Activated CD8-positive, alpha-beta memory T cell treated with anti-CD3 and anti-CD28 coated beads for 24 hours (primary cell): ENCODE measurements around the gene SNRNP25.

Experiments
- DNase-seq: peaks from one replicate; pipeline ENCODE4 v3.0.0-alpha.2; 2020

SNRNP25 gene

DNA sequence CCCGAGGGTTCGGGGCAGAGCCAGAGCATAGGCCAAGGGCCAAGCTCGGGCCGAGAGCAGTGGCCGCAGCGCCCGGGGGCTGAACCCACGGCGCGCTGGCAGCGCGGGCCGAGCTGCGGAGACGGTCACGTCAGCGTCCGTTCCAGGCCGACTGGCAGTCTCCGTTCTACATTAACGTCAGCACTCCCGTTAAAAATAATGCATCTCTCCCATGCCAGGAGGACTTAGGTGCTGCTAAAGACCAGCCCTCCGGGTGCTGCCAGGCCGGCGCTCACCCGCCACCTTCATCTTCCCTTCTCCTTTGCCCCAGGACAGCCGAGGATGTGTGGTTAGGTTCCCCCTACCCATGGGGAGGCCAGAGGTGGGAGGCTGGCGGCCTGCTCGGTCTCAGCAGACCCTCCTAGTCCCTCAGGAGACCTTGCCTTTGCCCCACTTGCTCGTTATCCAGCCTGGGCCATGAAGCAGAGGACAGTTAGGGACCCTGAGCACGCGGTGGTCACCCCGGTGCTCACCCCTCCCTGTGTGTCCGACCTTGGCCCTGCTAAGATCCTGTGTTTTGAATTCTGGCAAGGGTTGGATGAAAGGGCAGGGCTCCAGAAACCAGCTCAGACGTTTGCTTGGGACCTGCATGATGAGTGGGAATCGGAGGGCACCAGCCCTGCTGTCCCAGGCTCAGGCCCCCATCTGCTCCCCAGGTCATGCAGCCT is 25.0 kb downstream of the SNRNP25 start:
- DNase-seq: no peak

DNA sequence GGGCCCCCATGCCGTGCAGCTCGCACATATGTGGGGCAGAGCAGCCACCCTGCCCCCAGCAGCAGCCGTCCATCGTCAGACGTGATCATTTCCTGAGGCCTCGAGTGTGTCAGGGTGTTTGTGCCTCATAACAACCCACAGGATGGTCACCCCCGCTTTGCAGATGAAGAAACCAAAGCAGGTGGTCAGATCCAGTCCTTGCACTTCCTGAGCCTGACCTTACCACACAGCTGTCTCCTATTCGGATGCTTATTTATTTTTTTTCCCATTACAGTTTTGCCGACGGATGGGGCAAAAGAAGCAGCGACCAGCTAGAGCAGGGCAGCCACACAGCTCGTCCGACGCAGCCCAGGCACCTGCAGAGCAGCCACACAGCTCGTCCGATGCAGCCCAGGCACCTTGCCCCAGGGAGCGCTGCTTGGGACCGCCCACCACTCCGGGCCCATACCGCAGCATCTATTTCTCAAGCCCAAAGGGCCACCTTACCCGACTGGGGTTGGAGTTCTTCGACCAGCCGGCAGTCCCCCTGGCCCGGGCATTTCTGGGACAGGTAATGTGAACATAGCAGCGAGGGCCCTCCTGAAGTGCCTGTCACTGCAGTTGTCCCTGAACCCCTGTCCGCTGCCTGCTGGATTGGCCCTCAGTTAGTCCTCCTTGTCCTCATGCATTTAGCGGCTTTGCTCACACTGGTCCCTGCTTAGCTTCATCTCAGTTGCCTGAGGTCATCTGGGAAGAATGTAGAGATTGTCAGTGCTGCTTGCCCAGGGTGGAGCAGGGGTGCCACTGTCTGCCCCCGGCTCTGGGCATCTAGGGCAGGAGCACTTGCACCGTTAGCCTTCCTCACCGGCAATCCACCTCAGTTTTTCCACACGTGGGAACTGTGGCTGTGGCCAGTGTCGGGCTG is 25.8 kb downstream of the SNRNP25 start:
- DNase-seq: no peak

DNA sequence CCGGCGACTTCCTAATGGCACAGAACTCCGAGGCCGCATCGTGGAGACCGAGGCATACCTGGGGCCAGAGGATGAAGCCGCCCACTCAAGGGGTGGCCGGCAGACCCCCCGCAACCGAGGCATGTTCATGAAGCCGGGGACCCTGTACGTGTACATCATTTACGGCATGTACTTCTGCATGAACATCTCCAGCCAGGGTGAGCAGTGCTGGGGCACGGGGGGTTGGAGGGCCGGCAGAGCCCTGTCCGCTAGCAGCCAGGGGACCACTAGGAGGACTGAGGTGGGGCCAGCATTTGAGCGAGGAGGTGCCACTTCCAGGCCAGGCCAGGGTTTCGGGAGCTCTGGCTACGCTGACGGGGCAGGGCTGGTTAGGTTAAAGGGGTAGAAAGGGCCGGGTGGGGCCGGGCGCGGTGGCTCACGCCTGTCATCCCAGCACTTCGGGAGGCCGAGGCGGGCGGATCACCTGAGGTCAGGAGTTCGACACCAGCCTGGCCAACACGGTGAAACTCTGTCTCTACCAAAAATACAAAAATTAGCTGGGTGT is 29.5 kb downstream of the SNRNP25 start:
- DNase-seq: no peak

DNA sequence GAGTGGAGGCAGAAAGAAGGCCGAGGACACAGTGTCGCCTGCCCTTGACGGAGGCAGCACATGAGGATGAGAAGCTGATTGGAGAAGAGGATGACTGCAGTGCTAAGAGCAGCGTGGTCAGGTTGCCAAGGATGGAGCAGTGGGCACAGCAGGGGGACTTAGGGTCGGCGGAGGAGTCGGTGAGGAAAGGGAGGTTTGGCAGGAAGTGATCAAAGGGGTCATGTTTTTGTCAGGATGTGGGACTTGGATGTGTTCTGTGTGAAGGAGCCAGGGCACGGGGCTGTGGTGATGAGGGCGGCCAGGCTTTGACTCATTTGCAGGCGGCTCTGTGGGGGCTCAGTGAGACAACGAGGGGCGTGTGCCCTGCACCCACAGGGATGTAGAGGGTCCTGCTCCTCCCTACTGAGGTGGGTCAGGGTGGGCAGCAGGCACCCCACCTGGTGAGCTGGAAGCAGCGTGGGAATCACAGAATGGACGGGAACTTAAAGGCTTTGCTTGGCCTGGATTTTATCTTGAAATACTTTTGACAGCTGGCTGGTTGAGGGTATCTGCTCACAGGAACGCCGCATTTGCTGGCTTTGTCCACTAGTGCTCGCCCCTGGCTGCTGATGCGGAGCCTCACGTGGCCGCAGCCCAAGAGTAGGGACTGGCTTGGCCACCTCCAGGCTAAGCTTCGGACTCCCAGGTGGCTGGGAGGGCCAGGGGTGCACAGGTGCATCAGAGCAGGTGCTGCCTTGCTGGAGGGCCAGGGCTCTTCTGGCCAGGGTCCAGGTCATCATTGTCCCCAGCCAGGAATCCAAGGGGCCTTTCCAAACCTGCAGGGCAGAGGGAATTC is 30.4 kb downstream of the SNRNP25 start:
- no peak for DNase-seq

DNA sequence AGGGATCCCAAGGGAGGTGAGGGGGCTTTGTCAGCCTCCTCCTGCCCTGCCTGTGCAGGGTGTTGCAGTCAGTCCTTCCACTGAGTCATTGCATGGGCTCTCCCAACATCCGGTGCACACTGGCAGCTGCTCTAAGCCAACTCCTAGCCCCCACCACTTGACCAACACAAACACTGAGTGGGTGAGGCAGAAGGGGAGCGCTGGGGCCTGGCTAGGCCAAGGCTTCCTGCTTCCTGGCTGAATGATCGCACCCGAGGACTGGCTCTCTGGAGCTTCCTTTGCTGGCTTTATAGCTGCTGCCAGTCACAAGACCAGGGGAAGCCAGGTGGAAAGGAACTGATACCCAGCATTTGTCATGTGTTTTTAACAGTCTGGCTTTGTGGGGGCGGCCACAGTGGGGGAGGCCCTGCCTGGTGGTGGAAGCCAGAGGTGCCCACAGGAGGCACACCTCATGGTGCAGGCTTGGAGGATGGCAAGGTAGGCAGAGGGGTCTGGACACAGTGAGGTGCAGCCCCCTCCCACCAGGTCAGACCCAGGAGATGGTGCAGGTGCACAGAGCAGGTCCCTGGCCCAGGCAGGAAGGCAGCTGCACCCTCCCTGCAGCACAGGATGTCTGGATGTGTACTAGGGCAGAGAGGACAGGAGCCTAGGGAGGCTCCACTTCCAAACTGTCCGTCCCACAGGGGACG is 31.2 kb downstream of the SNRNP25 start:
- DNase-seq: peak; percentile 85

DNA sequence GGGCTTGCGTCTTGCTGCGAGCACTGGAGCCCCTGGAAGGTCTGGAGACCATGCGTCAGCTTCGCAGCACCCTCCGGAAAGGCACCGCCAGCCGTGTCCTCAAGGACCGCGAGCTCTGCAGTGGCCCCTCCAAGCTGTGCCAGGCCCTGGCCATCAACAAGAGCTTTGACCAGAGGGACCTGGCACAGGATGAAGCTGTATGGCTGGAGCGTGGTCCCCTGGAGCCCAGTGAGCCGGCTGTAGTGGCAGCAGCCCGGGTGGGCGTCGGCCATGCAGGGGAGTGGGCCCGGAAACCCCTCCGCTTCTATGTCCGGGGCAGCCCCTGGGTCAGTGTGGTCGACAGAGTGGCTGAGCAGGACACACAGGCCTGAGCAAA is 31.8 kb downstream of the SNRNP25 start:
- DNase-seq: no peak

DNA sequence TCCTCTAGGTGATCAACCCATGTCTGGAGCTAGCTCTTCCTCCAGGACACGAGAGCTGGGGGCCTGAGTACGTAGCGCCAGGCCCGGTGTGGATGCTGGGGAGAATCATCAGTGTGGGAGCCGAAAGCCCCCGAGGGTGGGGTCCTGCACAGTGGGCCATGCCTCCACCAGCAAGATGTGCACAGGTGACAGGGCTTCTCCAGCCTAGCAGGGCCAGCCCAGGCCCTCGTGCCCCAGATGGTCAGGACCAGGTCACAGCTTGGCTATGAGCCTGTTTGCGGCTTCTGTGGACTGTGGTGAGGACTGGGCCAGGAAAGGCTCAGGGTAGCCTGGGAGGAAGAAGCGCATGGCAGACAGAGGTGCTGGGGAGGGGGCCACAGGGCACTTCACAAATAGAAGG is 32.2 kb downstream of the SNRNP25 start:
- no peak for DNase-seq

DNA sequence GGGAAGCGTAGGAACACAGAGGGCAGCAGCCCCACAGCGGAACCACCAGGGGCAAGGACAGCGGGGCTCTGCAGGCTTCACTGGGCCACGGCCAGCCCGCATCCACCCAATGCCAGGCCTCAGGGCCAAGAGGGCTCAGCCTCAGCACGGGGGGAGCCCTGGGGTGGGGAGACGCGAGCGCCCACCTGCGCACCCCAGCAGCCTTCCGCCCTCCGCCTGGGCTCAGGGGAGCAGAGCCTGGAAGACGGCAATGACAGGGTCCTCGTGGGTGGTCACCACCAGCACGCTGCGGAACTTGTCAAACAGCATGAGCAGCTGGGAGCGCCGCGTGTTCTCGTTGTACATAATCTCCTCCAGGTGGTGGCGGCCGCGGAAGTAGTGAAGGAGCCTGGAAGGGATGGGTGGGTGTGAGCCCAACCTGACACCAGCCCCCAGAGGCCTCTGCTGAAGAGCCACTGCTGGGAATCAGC is 32.9 kb downstream of the SNRNP25 start:
- no peak for DNase-seq

DNA sequence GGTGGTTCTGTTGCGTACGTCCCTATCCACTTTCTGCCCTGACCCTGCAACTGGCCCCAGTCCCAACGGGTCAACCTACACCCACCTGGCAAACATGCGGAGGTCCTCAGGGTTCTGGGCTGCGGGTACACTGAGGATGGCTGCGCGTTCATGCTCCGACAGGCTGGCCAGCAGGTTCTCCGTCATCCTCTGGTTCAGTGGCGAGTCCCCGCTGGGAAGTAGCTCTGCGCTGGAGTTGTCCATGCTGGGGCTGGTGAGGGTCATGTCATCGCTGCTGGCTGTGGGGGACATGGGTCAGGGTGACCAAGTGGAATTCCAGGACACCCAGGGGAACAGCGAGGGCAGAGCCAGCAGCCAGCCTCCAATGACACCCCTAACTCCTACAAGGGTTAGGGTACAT is 35.0 kb downstream of the SNRNP25 start:
- DNase-seq: no peak

DNA sequence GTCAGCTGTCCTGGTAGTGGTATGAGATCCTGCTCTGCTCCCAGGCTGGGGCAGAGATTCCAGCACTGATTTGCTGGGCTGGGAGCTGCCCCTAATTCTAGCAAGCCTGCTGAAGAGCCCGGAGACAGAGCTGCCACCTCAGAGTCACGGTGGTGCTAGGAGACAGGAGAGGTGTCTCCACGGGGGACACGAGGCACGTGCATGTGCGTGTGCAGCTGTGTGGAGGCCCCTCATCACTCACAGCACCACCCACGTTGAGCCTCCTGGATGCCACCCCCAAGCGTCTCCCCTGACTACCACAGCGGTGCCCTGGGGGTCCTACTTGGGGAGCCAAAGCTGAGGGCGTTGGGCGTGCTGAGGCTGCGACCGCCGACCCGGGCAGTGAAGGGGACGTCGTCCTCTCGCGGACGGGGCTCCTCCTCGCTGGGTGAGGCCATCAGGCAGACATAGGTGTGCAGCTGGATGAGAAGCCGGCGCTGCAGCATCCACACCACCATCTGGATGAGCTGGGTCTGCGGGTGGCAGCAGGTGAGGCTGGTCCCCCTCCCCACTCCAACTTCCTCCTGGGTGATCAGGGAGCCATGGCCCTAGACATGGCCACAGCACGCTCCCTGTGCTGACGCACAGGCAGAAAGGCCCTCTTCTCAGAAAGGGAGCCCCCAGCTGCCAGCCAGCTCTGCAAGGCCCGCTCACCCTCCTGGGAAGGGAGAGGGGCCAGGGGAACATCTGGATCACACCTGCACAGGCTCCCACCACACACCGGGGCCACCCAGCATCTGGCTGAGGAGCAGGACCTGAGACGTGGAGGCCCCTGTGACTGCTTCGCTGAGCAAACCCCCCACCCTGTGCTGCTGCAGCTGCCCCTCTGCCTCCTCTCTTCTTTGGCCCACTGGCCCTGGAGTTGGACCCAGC is 36.0 kb downstream of the SNRNP25 start:
- DNase-seq: no peak

DNA sequence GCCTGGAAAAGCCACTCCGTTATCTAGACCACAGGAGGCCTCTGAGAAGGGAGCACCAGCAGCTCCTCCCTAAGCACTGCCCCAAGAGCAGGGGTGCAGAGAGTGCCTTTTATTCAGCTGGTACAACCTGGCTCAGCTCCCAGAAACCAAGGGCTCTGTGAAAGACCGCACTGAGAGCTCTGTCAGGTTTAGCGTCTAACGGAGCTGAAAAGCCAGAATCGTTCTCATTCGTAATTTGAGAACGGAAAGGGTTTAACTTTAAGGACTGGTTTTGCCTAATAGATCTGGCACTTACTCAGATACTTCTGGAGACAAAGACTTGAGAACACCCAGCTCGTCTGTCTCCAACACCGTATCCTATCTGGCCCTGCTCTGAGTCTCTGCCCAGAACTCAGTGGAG is 37.9 kb downstream of the SNRNP25 start:
- DNase-seq: no peak

DNA sequence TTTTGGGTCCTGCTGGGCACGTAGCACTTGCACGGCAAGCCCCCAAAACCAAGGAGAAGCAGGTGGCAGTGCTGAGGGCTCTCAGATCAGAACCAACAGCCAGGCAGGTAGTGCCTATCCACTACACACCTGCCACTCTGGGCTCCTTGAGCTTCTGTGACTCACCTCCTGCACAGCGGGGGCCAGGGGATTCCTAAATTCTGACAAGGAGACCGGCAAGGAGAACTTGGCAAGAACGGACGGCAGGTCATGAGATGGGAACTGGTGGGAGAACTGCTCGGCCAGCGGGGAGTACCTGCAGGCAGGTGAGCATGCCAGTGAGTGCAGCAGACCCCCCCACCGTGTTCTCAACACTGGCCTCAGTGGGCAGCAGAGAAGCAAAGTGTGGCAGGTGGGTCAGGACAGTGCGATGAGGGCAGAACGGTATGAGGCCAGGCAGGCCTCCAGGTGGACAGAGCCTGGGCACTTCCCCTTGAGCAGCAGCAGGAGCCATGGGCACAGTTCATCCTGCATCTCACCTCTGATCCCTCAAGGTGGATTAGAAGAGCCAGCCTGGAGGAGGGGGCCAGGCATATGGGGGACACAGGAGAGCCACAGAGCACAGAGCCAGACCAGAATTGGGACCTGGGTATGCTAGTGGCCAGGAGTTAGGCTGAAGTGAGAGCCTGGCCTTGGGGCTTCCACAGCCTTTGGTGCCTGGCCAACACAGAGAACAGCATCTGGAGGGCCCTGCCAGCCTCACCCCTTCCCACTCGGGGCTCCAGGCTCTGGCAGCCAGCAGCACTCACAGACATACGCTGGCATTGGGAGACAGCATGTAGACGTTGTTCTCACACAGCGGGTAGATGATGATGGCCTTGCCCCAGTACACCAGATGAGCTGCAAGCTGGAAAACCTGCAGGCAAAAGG is 39.1 kb downstream of the SNRNP25 start:
- no peak for DNase-seq

DNA sequence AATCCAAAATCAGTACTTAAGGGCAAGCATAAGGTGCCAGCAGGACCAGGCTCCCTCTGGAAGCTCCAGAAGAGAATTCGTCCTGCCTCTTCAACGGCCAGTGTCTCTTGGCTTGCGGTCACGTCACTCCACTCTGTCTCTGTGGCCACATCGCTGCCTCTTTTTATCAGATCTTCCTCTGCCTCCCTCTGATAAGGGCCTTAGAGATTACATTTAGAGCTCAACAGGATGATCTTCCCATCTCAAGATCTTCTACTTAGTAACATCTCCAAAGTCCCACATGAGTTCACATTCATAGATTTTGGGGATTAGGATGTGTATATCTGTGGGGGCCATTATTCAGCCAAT is 41.3 kb downstream of the SNRNP25 start:
- no peak for DNase-seq

DNA sequence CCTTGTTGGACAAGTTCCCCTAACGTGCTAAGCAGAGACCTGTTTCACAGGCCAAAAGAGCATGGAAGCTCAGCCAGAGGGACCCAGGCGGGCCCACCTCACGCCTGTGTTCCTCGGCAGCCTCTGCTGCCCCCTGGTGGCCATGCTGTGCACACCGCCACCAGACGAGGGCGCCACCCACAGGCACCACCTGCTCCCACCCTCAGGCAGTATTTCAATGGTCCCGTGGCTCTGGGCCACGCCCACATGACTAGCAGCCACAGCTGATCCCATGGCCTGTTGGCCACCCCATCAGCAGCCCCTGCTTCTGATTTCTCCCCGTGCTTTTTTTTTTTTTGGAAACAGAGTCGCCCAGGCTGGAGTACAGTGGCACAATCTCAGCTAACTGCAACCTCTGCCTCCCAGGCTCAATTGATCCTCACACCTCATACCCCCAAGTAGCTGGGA is 43.3 kb downstream of the SNRNP25 start:
- peak; percentile 96 for DNase-seq

DNA sequence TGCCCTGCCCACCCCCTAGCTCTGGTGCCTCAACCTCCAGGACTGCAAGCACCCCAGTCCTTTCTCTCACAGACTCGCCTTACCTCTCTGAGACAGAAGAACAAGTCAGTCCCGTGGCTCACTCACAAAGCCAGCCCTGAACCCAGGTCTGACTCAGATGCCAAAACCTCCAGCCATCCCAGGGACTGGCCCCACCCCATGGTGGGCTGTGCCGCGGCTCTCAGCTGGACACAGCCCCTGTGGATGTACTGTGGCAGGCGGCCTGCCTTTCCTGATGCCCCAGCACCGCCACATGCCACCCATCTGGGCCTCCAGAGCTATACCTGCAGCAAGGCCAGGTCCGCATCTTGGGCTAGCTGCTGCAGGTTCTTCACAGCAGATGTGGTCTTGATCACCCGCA is 44.2 kb downstream of the SNRNP25 start:
- no peak for DNase-seq

DNA sequence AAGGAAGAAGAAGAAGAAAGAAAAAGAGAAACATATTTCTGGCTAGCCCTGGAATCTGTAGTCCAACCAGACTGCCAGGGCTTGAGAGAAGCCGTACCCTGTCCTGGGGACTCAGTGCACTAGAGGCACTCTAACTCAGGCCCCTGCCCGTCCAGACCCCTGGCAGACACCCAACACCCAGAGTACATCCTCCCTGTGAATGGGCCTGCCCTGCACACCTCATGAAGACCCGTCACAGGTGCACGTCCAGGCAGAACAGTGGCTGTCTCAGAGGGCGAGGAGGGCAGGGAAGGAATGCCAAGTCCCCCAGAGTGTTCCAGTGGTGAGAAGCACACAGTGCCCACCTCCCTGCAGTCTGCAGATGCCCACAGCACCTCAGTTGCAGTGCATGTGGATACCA is 47.4 kb downstream of the SNRNP25 start:
- no peak for DNase-seq

DNA sequence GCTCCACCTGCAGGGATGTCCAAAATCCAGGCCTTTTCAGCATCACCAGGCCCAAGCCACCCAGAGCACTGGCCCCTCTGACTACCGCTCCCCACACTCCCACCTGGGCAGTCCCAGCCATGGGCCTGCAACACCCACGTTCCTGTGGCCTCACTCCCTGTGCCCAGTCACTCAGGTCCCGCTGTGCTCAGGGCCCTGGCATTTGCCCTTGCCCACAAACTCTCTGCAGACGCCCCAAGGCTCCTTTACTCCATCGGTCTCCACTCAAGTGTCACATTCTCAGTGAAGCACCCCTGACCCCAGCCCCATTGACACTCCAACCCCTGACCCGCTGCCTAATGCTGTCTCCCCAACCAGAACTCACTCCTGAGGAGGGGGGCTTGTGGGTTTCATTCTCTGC is 48.0 kb downstream of the SNRNP25 start:
- DNase-seq: no peak

DNA sequence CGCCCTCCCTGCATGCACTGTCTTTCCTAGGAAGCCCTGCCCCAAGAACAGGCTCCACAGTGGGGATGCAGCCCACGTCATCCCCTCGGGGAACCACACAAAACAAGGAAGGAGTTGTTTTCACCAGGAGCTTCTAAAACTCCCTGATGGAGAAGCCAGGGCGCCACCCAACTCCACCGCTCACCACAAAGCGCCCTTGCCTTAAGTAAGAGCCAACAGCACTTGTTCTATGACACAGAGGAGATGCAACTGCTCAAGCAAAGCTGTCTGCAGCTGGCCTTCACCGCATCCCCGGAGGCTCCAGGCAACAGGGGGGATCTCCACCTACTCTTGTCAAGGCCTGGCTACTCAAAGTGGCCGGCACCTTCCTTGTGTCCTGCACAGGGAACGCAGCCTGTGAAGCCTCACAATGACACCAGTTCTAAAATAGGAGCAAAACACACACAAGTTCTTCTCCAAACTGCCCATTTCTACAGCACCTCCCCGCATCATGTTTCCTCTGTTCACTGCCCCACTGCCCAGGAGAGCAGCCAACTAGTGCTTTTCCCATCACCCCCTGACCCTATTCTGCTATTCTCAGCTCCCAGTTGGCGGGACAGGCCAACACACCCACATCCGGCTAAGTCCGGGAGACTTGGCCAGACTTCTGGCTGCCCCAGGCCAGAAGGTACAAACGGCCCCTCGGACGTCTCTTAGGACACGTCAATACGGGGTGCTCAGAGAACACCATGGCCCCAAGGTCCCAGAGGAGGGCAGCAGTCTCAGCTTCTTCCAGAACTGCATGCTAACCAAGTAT is 48.6 kb downstream of the SNRNP25 start:
- DNase-seq: no peak

DNA sequence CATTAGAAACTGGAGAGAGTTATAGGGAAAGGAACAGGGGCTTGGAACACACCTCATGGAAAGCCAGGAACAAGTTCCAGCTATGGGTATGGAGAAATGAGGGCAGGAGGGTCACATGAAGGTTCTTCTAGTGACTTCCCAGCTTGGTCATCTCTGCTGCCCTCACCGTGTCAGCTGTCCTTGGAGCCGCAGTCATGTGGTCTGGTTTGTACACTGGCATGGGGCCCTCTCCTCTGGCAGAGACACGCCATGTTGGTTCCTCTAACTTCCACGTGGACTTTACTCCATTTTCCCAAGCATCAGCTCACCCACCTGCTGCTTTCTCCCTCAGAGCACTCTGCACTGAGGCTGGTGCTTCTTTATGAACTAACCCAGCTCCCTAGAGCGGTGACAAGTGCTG is 50.7 kb downstream of the SNRNP25 start:
- DNase-seq: no peak
